Measurements from ENCODE around the gene TRIO. TPM values are rescaled to one million over a fixed set of nuclear protein-coding genes. Genes with fewer than 3 reads are reported as not detected.

TRIO gene
- total and polyA plus RNA-seq, 7 donors, result 18.5 to 77.5 (median 35.0) TPM

DNA sequence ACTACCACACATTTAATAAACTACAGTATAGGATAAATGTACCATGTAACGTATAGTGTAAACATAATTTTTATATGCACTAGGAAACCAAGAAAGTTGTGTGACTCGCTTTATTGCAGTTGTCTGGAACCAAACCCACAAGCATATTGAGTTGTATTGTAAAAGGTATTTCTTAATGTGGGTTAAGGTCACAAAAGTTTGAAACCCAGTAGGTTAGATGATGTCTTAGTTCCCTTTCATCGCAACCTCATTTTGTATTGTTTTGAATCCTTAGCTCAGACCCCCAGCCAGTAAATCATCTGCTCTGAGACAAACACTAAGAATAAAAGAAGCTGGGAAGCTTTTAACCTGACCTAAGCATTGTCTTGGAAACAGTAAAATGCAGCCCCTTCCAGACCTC, 79.1 kb downstream of the TRIO start:
- no peaks in the 10 kb centered on the region for H3K36me3 ChIP-seq (ENCODE audit: insufficient read depth in 1 of 2, low read depth in 1 of 2)
- ATAC-seq (no peak), DNase-seq (no peak)
- H3K4me3 ChIP-seq, result no peak overlapping the region
- WGBS, 3 donors, result 78 to 98% (median 82%) methylated on average over 3 of the region's 3 CpGs
- intact Hi-C loops (cut with DNase I), result no loop called here
- H3K27ac ChIP-seq, result no peak overlapping the region
- H3K4me1 ChIP-seq, result peaks cover 80% of the 10 kb centered on the region
- no peaks in the 10 kb centered on the region for H3K27me3 ChIP-seq (ENCODE audit: insufficient read depth in 3 of 3, low read length in 2 of 3)
- TF ChIP-seq CTCF (IDR thresholded peaks at IDR 0.05), result no peak
- H3K9me3 ChIP-seq, result no peaks in the 10 kb centered on the region

GRCh38 chr5:14223372-14223771, 80.2 kb downstream of the TRIO start:
- H3K36me3 ChIP-seq (ENCODE audit: insufficient read depth in 1 of 2, low read depth in 1 of 2), result no peaks in the 10 kb centered on the region
- 61 to 68% (median 65%) methylated on average over 6 of the region's 6 CpGs for WGBS, 3 donors
- no peak overlapping the region for H3K4me3 ChIP-seq
- no peaks in the 10 kb centered on the region for H3K9me3 ChIP-seq
- no peak overlapping the region for H3K27ac ChIP-seq
- ATAC-seq, result peak in 3 of 4 donors; percentile 37 to 47 (median 44)
- H3K27me3 ChIP-seq (ENCODE audit: insufficient read depth in 3 of 3, low read length in 2 of 3), result no peaks in the 10 kb centered on the region
- no peak for DNase-seq
- TF ChIP-seq CTCF (IDR thresholded peaks at IDR 0.05), result no peak
- intact Hi-C loops (cut with DNase I), result no loop called here
- peaks cover 82% of the 10 kb centered on the region for H3K4me1 ChIP-seq

GRCh38 chr5:14225173-14225834, 82.2 kb downstream of the TRIO start:
- no peaks in the 10 kb centered on the region for H3K36me3 ChIP-seq (ENCODE audit: insufficient read depth in 1 of 2, low read depth in 1 of 2)
- H3K9me3 ChIP-seq, result no peaks in the 10 kb centered on the region
- DNase-seq, result no peak
- no peak overlapping the region for H3K4me3 ChIP-seq
- ATAC-seq, result no peak
- H3K4me1 ChIP-seq, result peaks cover 79% of the 10 kb centered on the region
- intact Hi-C loops (cut with DNase I), result no loop called here
- WGBS, 3 donors, result 84 to 87% (median 87%) methylated on average over 3 of the region's 3 CpGs
- no peak overlapping the region for H3K27ac ChIP-seq
- no peak for TF ChIP-seq CTCF (IDR thresholded peaks at IDR 0.05)
- no peaks in the 10 kb centered on the region for H3K27me3 ChIP-seq (ENCODE audit: insufficient read depth in 3 of 3, low read length in 2 of 3)

GRCh38 chr5:14226149-14226548, 83.0 kb downstream of the TRIO start:
- intact Hi-C loops (cut with DNase I), result no loop called here
- no peak for TF ChIP-seq CTCF (IDR thresholded peaks at IDR 0.05)
- peaks cover 70% of the 10 kb centered on the region for H3K4me1 ChIP-seq
- DNase-seq, result no peak
- no peaks in the 10 kb centered on the region for H3K9me3 ChIP-seq
- 95 to 96% (median 95%) methylated on average over 4 of the region's 4 CpGs for WGBS, 3 donors
- no peak overlapping the region for H3K4me3 ChIP-seq
- no peaks in the 10 kb centered on the region for H3K36me3 ChIP-seq (ENCODE audit: insufficient read depth in 1 of 2, low read depth in 1 of 2)
- no peaks in the 10 kb centered on the region for H3K27me3 ChIP-seq (ENCODE audit: insufficient read depth in 3 of 3, low read length in 2 of 3)
- H3K27ac ChIP-seq, result no peak overlapping the region
- ATAC-seq, result no peak

DNA sequence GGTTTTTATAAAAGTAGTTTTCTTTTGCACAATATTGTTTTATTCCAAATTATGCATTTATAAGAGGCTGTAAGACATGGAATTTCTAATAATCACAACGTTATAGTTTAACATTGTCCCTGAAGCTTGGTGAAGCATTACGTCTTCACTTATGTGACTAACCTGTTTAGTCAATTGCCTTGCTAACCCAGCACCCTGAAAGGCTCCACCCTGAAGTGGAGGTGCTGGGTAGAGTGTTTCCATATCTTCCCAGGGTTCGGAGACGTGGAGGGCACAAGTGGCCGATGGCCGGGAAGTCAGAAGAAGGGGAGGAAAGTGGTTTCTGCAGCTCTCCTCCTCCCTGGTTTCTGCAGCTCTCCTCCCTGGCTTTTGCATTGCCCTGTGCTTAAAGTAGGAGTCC, 83.4 kb downstream of the TRIO start:
- Histone ChIP-seq H3K36me3 (ENCODE audit: insufficient read depth in 1 of 2, low read depth in 1 of 2) (no peaks in the 10 kb centered on the region), H3K9me3 (no peaks in the 10 kb centered on the region), H3K27ac (peak overlapping the region; percentile 80), H3K4me3 (no peak overlapping the region), H3K27me3 (ENCODE audit: insufficient read depth in 3 of 3, low read length in 2 of 3) (no peaks in the 10 kb centered on the region), H3K4me1 (peaks cover 66% of the 10 kb centered on the region)
- WGBS, 3 donors, result 74 to 92% (median 87%) methylated on average over 6 of the region's 6 CpGs
- ATAC-seq (no peak), DNase-seq (no peak)
- no peak for TF ChIP-seq CTCF (IDR thresholded peaks at IDR 0.05)
- intact Hi-C loops (cut with DNase I), result no loop called here

Measured in psoas muscle (tissue), 8 donors.